Stimulated activated CD4-positive, alpha-beta T cell treated with anti-CD3 and anti-CD28 coated beads, Interleukin-15, amount 100 ng/mL, for 1 hour (primary cell): Measurements from ENCODE around the gene TNRC18.
"Not testable (repeated sequence)": the region's sequence is repeated elsewhere in the genome, so short reads cannot be mapped to it uniquely, and the experiment has no call there.

Source experiments
- DNase-seq, 2 donors: peaks; one replicate each; pipeline ENCODE4 v3.0.0-alpha.2; 2020; ENCODE audit warnings: low read depth in 1 of 2, low spot score in 1 of 2

Gene TNRC18

DNA sequence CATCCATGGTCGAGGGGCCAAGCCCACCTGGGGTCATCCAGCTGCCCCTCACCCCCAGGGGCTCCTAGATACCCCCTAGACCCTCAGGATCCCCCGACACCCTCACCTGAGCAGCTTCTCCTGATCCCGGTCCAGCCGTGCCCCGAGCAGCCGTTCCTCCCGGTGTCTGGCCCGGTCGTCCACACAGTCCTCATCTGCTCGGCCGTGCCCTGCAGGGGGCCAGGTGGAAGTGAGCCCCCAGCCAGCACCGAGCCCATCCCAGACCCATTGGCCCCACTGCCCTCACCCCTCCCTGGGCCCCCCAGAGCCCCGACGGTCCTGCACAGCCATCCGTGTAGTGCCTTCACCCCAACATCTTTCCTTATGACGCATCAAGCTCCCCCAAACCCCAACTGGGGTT lies 45.8 kb downstream of the TNRC18 start:
- no peak for DNase-seq

DNA sequence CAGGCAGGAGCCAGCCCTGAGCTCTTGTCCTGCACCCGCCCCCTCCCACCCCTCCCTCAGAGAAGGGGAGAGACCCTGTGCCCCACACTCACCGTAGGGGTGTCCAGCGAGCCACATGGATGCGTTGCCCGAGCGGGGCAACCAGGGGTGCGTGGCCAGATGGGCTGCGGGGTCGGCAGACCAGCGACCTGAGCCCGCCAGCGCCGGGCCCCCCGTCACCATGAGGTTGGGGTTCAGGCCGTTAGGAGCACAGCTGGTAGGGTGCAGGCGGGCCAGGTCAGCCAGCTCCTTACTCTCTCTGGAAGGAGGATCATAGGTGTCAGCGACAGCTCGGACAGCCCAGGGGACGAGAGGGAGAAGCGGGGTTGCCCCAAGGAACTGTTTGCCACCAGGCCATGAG lies 46.4 kb downstream of the TNRC18 start:
- DNase-seq = no peak

DNA sequence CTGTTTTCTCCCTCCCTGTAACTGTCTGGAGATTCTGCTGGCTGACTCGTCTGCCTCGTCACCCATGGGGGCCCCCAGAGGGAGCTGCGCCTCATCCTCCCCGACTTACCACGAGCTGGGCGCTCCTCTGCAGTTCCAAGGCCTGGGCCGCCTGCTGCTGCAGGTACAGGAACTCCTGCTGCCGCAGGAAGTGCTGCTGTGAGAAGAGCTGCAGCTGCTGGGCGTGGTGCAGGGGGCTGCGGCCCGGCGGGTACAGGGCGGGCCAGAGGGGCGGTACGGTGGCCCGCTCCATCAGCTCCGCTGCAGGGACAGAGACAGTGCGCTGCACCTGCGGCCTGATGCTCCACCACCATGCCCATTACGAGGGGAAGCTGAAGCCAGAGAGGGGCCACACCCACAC lies 47.7 kb downstream of the TNRC18 start:
- no peak for DNase-seq

GRCh38 chr7:5374464-5374863 lies 49.2 kb downstream of the TNRC18 start:
- no peak for DNase-seq

- DNase-seq = no peak
Measured at GRCh38 chr7:5373300-5373699, 50.3 kb downstream of the TNRC18 start.

- no peak for DNase-seq
Measured at GRCh38 chr7:5370454-5371353, 52.9 kb downstream of the TNRC18 start.

- DNase-seq = no peak
Measured at GRCh38 chr7:5367661-5368060, 56.0 kb downstream of the TNRC18 start.

- DNase-seq = peak; percentile 21 to 24
Measured at GRCh38 chr7:5365976-5366625, 57.5 kb downstream of the TNRC18 start.

- no peak for DNase-seq
Measured at GRCh38 chr7:5363729-5364128, 59.9 kb downstream of the TNRC18 start.

- DNase-seq = no peak
Measured at GRCh38 chr7:5362466-5362865, 61.2 kb downstream of the TNRC18 start.

GRCh38 chr7:5361446-5362127 lies 62.0 kb downstream of the TNRC18 start:
- no peak for DNase-seq

GRCh38 chr7:5360971-5361370 lies 62.7 kb downstream of the TNRC18 start:
- no peak for DNase-seq

DNA sequence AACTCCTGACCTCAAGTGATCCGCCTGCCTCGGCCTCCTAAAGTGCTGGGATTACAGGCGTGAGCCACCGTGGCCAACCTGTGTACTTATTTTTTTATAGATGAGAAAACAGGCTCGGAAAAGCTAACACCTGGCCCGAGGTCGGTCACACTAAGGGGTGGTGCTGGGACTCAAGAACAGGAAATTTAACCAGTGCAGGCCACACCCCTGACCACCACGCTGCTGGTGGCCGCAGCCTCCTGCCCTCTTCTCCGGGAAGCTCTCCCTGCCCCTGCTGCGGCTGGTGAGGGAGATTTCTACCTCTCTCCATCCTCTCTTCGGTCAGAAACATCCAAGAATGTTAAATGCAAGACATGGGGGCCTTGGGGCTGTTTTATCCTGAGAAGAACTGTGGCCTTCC lies 63.2 kb downstream of the TNRC18 start:
- no peak for DNase-seq

DNA sequence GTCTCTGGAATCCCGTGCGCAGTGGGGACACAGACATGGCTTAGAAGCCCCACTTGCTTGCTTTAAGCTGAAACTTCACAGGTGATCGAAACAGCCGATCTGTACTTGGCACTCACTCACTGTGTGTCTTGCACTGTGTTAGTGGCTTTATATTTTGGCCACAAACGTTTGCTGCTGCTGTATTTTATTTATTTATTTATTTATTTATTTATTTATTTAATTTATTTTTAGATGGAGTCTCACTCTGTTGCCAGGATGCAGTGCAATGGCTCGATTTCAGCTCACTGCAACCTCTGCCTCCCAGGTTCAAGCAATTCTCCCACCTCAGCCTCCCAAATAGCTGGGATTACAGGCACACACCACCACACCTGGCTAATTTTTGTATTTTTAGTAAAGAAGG lies 63.6 kb downstream of the TNRC18 start:
- not testable (repeated sequence) for DNase-seq

GRCh38 chr7:5359344-5359743 lies 64.3 kb downstream of the TNRC18 start:
- DNase-seq = no peak

DNA sequence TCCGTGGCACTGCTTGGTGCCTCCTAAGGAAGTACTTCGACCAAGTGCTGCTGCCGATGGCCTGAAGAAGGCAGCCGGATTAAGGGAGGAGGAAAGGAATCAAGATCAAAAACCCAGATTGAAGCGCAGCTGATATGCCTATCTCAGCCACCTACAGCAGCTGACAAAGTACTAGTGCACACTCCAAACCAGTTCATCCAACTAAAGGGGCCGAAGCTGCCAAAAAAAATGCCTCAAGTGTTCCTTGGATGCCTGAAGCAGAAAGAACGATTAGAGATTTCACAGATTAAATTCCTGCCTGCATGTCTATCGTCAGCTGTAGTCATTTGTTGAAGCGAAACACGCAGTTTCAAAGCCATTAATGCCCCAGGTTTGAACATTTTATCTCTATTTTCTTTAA lies 65.7 kb downstream of the TNRC18 start:
- no peak for DNase-seq

DNA sequence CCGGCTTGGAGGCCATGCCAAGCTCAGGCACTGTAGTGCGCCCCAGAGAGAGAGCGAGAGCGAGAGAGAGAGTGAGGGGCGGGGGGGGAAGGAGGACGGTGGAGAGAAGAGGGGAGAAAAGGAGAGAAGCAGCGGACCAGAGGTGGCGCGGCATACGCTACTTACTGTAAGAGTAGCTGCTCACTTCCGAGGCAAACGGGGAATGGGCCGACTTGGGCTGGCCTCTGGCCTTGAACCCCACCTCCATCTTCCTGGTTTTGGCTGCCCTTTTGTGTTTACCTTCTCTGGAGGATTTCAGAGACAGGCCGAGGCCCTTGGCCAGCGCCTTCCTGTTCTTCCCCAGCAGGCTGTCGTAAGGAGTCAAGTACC lies 66.9 kb downstream of the TNRC18 start:
- no peak for DNase-seq

DNA sequence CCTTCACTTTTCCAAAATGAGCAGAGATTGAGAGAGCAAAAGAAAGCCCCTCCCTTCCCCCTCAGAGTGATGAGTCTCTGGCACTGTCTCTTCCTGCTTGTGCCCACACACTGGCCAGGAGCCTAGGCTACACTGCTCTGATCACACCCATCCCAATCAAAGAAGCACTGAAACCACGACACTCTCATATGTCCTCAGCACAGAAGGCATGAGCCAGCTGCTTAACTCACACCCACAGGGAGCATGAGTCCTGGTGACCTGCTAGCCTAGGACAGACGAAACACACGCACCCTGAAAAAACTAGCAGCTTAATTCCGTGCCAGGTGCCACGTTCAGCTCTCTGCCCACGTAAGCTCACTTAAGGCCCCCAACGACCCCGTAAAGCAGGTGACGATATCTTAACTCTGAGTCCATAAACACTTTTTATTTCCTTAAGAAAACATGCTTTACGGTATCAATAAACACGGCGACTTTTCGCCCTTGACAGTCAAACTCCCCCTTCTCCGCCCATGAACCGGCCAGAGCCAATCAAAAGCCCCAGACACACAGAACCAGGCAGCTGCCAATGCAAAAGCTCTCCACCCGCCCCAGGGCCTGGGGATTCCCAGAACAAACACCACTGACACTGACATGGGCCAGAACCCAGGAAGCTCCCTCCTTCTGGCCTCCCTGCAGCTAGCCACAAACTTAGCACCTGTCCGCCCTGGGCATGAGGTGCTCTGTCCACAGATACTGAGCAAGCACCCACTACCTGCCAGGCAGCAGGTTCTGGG lies 69.0 kb downstream of the TNRC18 start:
- no peak for DNase-seq

DNA sequence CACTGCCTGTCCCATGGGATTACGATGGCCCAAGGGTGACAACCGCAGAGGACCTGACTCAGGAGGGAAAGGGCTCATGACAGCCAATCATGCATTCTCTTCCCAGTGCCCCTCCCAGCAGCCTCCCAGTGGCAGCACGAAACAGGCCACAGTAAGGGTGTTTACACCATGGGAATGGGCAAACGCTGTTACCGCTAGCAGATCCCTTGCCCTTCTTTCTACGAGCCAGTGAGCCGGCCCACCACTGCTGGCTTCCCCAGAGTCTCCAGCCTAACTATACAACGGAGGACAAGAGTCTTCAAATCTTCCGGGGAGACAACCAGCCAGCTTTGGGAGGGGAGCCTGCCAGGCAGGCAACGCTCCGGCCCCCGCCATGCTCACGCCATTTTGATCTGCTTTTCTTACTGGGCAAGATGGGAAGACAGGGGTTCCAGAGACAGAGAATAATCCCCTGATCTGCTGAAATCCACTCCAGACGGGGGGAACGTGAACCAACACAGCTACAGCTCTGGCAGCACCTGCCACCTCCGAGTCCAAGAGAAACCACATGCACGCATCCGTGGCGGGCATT lies 71.1 kb downstream of the TNRC18 start:
- DNase-seq = no peak

- no peak for DNase-seq
Measured at GRCh38 chr7:5351507-5352265, 71.9 kb downstream of the TNRC18 start.
